ENCODE measurements around the gene ARPP21.

GRCh38 chr3:35641331-35641730, 2.0 kb downstream of the ARPP21 start:
- no peak for TF ChIP-seq CTCF (conservative IDR thresholded peaks at IDR 0.05; ENCODE audit: low read length)
- TF ChIP-seq EZH2phosphoT487 (IDR thresholded peaks at IDR 0.05; ENCODE audit: borderline replicate concordance, low read depth, low read length) = no peak

All from OCI-LY7 (cell line).